DND-41 (cell line): Measurements from ENCODE around the gene FRMPD4.

Experiments
- EZH2 ChIP-seq: IDR thresholded peaks from 3 replicates; pipeline ENCODE4 v1.6.1; 2012; ENCODE audit warnings: borderline replicate concordance, low read depth, mild to moderate bottlenecking, moderate library complexity, low read length, inconsistent platforms; ENCODE audit not compliant: severe bottlenecking
- TF ChIP-seq, protein P1 (sequence below): IDR thresholded peaks from 2 replicates; pipeline ENCODE4 v1.5.1; 2012; ENCODE audit warnings: borderline replicate concordance, low read length, moderate library complexity, mild to moderate bottlenecking; ENCODE audit not compliant: poor library complexity, severe bottlenecking; ENCODE audit errors: extremely low read depth

DNA sequence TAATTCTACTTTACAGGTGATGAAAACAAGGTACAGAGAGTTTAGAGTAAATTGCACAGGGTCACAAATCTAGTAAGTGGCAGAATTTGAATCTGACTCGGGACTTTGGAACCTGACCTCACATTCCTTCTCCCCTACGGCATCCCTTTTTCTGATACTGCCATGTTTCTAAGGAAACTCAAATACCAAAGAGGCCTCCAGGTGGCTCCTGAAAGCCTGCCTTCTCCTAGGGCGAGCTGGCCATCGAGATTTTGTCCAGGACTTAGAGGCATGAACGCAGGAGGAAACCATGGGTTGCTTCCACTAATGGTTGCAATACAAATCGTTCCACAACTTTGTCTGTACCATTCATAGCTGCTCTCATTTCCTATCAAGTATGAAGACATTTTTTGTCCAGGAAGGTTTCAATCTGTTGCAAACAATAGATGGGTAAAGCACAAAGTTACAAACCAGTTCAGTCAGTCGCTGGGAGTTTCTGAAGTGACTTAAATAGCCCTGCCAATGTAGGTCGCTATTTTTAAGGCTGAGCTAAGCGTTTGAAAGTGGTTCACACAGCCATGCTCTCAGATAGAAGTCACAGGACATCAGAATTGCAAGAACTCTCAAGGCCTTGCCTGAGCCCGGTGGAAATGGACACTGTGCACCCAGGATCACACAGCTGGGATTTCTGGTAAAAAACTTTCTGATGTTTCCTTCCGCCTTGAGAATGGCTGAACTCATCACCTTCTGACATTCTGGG lies 356.3 kb downstream of the FRMPD4 start:
- TF ChIP-seq, protein P1, sequence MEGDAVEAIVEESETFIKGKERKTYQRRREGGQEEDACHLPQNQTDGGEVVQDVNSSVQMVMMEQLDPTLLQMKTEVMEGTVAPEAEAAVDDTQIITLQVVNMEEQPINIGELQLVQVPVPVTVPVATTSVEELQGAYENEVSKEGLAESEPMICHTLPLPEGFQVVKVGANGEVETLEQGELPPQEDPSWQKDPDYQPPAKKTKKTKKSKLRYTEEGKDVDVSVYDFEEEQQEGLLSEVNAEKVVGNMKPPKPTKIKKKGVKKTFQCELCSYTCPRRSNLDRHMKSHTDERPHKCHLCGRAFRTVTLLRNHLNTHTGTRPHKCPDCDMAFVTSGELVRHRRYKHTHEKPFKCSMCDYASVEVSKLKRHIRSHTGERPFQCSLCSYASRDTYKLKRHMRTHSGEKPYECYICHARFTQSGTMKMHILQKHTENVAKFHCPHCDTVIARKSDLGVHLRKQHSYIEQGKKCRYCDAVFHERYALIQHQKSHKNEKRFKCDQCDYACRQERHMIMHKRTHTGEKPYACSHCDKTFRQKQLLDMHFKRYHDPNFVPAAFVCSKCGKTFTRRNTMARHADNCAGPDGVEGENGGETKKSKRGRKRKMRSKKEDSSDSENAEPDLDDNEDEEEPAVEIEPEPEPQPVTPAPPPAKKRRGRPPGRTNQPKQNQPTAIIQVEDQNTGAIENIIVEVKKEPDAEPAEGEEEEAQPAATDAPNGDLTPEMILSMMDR = no peak
- no peak for TF ChIP-seq EZH2
